Pancreas (tissue), 10 donors: ENCODE results near the gene SLC7A7. TPM values are rescaled to one million over a fixed set of nuclear protein-coding genes. Genes with fewer than 3 reads are reported as not detected.

ENCODE experiments used
- ATAC-seq, 4 donors: fragments of 200-7000 bp; cut with Tn5 transposase; one replicate each; pipeline versions ENCODE4 v1.8.0 to v1.9.1; 2020; ENCODE audit warnings: mild to moderate bottlenecking in 4 of 4, moderate library complexity in 4 of 4
- DNase-seq, 6 donors: peaks; one replicate each; pipeline ENCODE4 v3.0.0-alpha.2; 2020
- FAIRE-seq: peaks from 2 replicates; lab custom pipeline; 2012; peaks lifted over from hg19 to GRCh38; lab: Jason Lieb, UNC
- H3K27ac ChIP-seq, 4 donors: fragments of 200-600 bp; sonication (generic); 1 replicate in 3 of 4; 2 replicates in 1 of 4; pipeline versions ENCODE4 v1.5.0 to v1.8.0; 2020
- H3K27me3 ChIP-seq, 4 donors: fragments of 200-600 bp; one replicate each; pipeline ENCODE4 v1.8.0; 2021
- H3K36me3 ChIP-seq, 3 donors: fragments of 200-600 bp; sonication (generic) in 1 of 3; one replicate each; pipeline versions ENCODE4 v1.5.0 to v1.8.0; 2020 to 2021
- H3K4me1 ChIP-seq, 3 donors: fragments of 200-600 bp; one replicate each; pipeline ENCODE4 v1.8.0; 2021
- H3K4me3 ChIP-seq, 4 donors: fragments of 200-600 bp; sonication (generic) in 2 of 4; one replicate each; pipeline versions ENCODE4 v1.5.0 to v1.8.0; 2020 to 2021
- H3K9me3 ChIP-seq, 4 donors: fragments of 200-600 bp; one replicate each; pipeline ENCODE4 v1.8.0; 2021
- WGBS, 2 donors: extraction: QIAGEN DNeasy Blood & Tissue Kit; methylation state at CpG; one replicate each; pipeline ENCODE4 v1.1.7; 2013; 5-methylcytosine and 5-hydroxymethylcytosine counted together
- intact Hi-C, 3 donors: fragments of 100-400 bp; cut with DNase I; formaldehyde crosslinking; loops; one replicate each; pipeline versions ENCODE4 v1.11.1 to v1.14.2; 2022
- polyA plus RNA-seq, 2 donors: library from polyadenylated mRNA; stranded (reverse); fragments of 200-250 nt; gene quantifications; one replicate each; pipeline ENCODE4 v1.2.3, GENCODE V29; 2013
- total RNA-seq, 6 donors: library from RNA; stranded (reverse); fragmentation: NEBNext Ultra II Directional in 4 of 6; extraction: Animal tissue kit (Norgen Biotek cat#: 25700) in 4 of 6; gene quantifications; one replicate each; pipeline versions ENCODE4 v1.2.1 to v1.2.4, GENCODE V29; 2021 to 2023
- TF ChIP-seq, protein P1 (sequence below), 4 donors: fragments of 200-600 bp; sonication (generic) in 3 of 4; IDR thresholded peaks; one replicate each; pipeline versions ENCODE4 v1.5.0 to v1.8.0; 2021; ENCODE audit warnings: antibody characterized with exemption in 4 of 4
- donor health status: healthy with polysubstance abuse.
- donor health status: DM: no; HTN: no; CAD: no; lungs with moderate emphysema.
- donor health status: DM: no; HTN: no; CAD: no.
- donor health status: control.
- donor health status: control.
- donor health status: Bipolar disorder and iron deficiency.
- donor health status: DM: yes; HTN: yes; CAD: no.
- donor health status: DM: no; HTN: no; CAD: no.
- donor health status: DM: no; HTN: no; CAD: no.
- donor health status: DM: yes; HTN: yes; CAD: no.

Gene SLC7A7
- total and polyA plus RNA-seq, 8 donors = 2.9 to 13.1 (median 5.7) TPM

- Histone ChIP-seq H3K36me3 (no peaks in the 10 kb centered on the region), H3K27me3 (no peaks in the 10 kb centered on the region), H3K4me1 (peaks cover 22 to 36% (median 30%) of the 10 kb centered on the region in 3 donors), H3K9me3 (no peaks in the 10 kb centered on the region), H3K4me3 (no peak overlapping the region), H3K27ac (peak overlapping the region in 1 of 4 donors; percentile 4)
- FAIRE-seq (no peak), DNase-seq (no peak), ATAC-seq (no peak)
- WGBS, 2 donors = 63 to 70% methylated on average over 8 of the region's 8 CpGs
- intact Hi-C loops = loop anchor here in 1 of 3 donors (5.0 kb wide), 1 partner anchor 32 kb away; no protein-coding TSS in a partner anchor
- TF ChIP-seq, protein P1, sequence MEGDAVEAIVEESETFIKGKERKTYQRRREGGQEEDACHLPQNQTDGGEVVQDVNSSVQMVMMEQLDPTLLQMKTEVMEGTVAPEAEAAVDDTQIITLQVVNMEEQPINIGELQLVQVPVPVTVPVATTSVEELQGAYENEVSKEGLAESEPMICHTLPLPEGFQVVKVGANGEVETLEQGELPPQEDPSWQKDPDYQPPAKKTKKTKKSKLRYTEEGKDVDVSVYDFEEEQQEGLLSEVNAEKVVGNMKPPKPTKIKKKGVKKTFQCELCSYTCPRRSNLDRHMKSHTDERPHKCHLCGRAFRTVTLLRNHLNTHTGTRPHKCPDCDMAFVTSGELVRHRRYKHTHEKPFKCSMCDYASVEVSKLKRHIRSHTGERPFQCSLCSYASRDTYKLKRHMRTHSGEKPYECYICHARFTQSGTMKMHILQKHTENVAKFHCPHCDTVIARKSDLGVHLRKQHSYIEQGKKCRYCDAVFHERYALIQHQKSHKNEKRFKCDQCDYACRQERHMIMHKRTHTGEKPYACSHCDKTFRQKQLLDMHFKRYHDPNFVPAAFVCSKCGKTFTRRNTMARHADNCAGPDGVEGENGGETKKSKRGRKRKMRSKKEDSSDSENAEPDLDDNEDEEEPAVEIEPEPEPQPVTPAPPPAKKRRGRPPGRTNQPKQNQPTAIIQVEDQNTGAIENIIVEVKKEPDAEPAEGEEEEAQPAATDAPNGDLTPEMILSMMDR (IDR thresholded peaks at IDR 0.05) = no peak
Observed at GRCh38 chr14:22824711-22825359, 9.6 kb upstream of the SLC7A7 start.

- peak overlapping the region; percentile 52 to 88 (median 68) for H3K27ac ChIP-seq
- DNase-seq (peak; percentile 63 to 83 (median 74)), ATAC-seq (peak; percentile 44 to 73 (median 67)), FAIRE-seq (no peak)
- H3K4me1 ChIP-seq = peaks cover 22 to 39% (median 39%) of the 10 kb centered on the region in 3 donors
- peak overlapping the region in 2 of 4 donors; percentile 4 to 41 for H3K4me3 ChIP-seq
- no peaks in the 10 kb centered on the region for H3K36me3 ChIP-seq
- intact Hi-C loops = loop anchor here in 1 of 3 donors (5.0 kb wide), 1 partner anchor 35 kb away; no protein-coding TSS in a partner anchor
- H3K9me3 ChIP-seq = no peaks in the 10 kb centered on the region
- TF ChIP-seq, protein P1 (IDR thresholded peaks at IDR 0.05) = peak; percentile 48 to 71 (median 62)
- WGBS, 2 donors = 7 to 8% methylated on average over 34 of the region's 34 CpGs
- no peaks in the 10 kb centered on the region for H3K27me3 ChIP-seq
Observed at GRCh38 chr14:22822571-22823098, 7.4 kb upstream of the SLC7A7 start.

GRCh38 chr14:22822016-22822570, 6.9 kb upstream of the SLC7A7 start:
- intact Hi-C loops = loop anchor here in 1 of 3 donors (5.0 kb wide), 1 partner anchor 35 kb away; no protein-coding TSS in a partner anchor
- H3K36me3 ChIP-seq = no peaks in the 10 kb centered on the region
- WGBS, 2 donors = 67 to 73% methylated on average over 31 to 32 of the region's 32 CpGs
- peak overlapping the region in 2 of 4 donors; percentile 4 to 41 for H3K4me3 ChIP-seq
- H3K9me3 ChIP-seq = no peaks in the 10 kb centered on the region
- DNase-seq (peak in 3 of 6 donors; percentile 32 to 77 (median 55)), FAIRE-seq (no peak), ATAC-seq (no peak)
- H3K27ac ChIP-seq = peak overlapping the region; percentile 52 to 88 (median 68)
- H3K27me3 ChIP-seq = no peaks in the 10 kb centered on the region
- peaks cover 22 to 41% (median 39%) of the 10 kb centered on the region in 3 donors for H3K4me1 ChIP-seq
- TF ChIP-seq, protein P1 (IDR thresholded peaks at IDR 0.05) = no peak

- H3K9me3 ChIP-seq = no peaks in the 10 kb centered on the region
- no peak overlapping the region for H3K4me3 ChIP-seq
- DNase-seq (peak in 4 of 6 donors; percentile 59 to 69 (median 66)), ATAC-seq (peak; percentile 41 to 76 (median 48)), FAIRE-seq (no peak)
- no peaks in the 10 kb centered on the region for H3K36me3 ChIP-seq
- intact Hi-C loops = loop anchor here in 1 of 3 donors (5.0 kb wide), 1 partner anchor 36 kb away; no protein-coding TSS in a partner anchor
- H3K27me3 ChIP-seq = no peaks in the 10 kb centered on the region
- 22 to 28% methylated on average over 24 of the region's 24 CpGs for WGBS, 2 donors
- H3K4me1 ChIP-seq = peaks cover 22 to 41% (median 39%) of the 10 kb centered on the region in 3 donors
- TF ChIP-seq, protein P1 (IDR thresholded peaks at IDR 0.05) = no peak
- peak overlapping the region; percentile 44 to 88 (median 68) for H3K27ac ChIP-seq
Observed at GRCh38 chr14:22821193-22822015, 6.2 kb upstream of the SLC7A7 start.
